ENCODE results near the gene ARMC7. TPM values are rescaled to one million over a fixed set of nuclear protein-coding genes. Genes with fewer than 3 reads are reported as not detected.

ARMC7 gene
- total RNA-seq, 4 donors from 2014 or later, result 8.2 to 41.1 (median 21.4) TPM

DNA sequence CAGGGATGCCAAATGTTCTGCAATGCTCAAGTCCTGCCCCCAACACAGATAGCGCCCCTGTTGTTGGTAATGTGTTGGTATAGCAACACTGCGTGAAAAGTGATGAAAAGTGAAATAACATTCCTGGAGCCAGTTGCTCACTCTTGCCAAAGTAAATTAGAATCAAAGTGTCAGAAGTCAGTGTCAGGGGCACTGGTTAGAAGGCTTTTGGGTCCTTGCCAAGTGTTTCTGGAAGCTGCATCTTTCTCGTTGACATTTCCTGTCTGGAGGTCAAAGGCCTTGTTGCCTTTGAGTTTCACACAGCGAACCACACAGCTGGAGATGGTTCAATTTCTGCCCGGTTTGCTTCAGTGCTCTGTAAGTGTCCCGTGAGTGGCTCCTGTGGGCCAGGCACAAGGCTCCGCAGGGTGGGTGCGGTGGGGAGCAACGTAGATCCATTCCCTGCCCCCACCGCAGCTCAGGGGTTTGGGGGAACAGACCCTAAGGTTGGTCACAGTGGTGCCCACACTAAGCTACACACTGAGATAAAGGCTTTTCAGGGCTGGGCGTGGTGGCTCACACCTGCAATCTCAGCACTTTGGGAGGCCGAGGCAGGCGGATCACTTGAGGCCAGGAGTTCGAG lies 25.6 kb upstream of the ARMC7 start:
- no peak overlapping the region for H3K4me3 ChIP-seq
- intact Hi-C loops (cut with DNase I; ENCODE audit: low total_unique reads), result no loop called here
- DNase-seq, result no peak
- TF ChIP-seq POLR2AphosphoS5 (IDR thresholded peaks at IDR 0.05) (no peak), EP300 (IDR thresholded peaks at IDR 0.05; ENCODE audit: low read depth) (no peak)
- 66 to 72% methylated on average over 5 to 14 of the region's 14 CpGs for WGBS, 2 donors (ENCODE audit: low coverage in 1 of 2)
- H3K9me3 ChIP-seq, result no peaks in the 10 kb centered on the region
- peaks cover 25 to 50% (median 33%) of the 10 kb centered on the region in 4 donors for H3K4me1 ChIP-seq
- H3K27me3 ChIP-seq, result no peaks in the 10 kb centered on the region
- H3K27ac ChIP-seq, result peak overlapping the region in 1 of 4 donors; percentile 8
- in situ Hi-C loops (cut with MboI; ENCODE audit: low pct_ligation_motif_present in 1 of 4, low pct_unique_long_range_greater_than_20kb in 1 of 4, low sequenced_read_pairs in 3 of 4), result no loop called here
- no peaks in the 10 kb centered on the region for H3K36me3 ChIP-seq

DNA sequence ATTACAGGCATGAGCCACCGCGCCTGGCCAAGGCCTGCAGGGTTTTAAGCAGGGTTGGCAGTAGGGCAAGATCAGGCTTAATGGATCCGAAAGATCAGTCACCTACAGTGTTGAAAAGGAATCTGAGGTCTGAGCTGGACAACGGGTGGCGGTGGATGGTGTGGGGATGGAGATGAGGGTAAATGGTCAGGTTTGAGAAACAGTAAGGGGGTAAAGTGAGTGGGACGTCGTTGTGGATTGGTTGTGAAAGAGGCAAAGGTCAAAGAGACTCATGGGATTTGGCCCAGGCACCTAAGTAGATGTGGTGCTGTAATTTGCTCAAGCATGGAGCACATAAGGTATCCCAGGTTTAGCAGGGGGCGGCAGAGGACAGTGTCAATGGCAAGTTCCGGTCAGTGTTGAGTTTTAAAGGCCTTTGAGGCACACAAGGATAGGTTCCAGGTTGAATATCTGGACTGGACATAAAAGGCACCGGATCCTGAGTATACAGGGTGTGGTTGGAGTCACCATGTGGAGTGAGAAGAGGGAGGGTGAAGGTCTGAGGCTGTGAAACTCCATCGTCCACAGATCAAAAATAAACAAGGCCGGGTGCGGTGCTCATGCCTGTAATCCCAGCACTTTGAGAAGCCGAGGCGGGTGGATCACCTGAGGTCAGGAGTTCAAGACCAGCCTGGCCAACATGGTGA lies 23.1 kb upstream of the ARMC7 start:
- in situ Hi-C loops (cut with MboI; ENCODE audit: low pct_ligation_motif_present in 1 of 4, low pct_unique_long_range_greater_than_20kb in 1 of 4, low sequenced_read_pairs in 3 of 4) (no loop called here), intact Hi-C loops (cut with DNase I; ENCODE audit: low total_unique reads) (no loop called here)
- 65 to 70% methylated on average over 13 to 15 of the region's 15 CpGs for WGBS, 2 donors (ENCODE audit: low coverage in 1 of 2)
- TF ChIP-seq EP300 (IDR thresholded peaks at IDR 0.05; ENCODE audit: low read depth) (no peak), POLR2AphosphoS5 (IDR thresholded peaks at IDR 0.05) (peak in 1 of 3 donors; percentile 5)
- Histone ChIP-seq H3K4me1 (peaks cover 30 to 64% (median 40%) of the 10 kb centered on the region in 4 donors), H3K36me3 (no peaks in the 10 kb centered on the region), H3K27me3 (no peaks in the 10 kb centered on the region), H3K27ac (peak overlapping the region; percentile 96 to 98 (median 96)), H3K9me3 (no peaks in the 10 kb centered on the region), H3K4me3 (peak overlapping the region in 1 of 4 donors; percentile 64)
- peak; percentile 66 for DNase-seq

DNA sequence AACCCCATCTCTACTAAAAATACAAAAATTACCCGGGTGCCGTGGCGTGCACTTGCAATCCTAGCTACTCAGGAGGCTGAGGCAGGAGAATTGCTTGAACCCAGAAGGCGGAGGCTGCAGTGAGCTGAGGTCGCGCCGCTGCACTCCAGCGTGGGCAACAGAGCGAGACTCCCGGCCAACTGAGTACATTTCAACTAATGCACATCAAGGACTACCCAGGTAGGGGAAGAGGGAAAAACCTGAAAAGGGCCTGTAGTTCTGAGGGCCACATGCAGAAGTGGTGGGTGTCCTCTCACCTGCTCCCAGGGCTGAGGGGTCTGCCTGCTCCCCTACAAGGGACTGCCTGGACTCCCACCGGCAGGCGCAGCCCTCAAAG lies 22.6 kb upstream of the ARMC7 start:
- H3K36me3 ChIP-seq, result no peaks in the 10 kb centered on the region
- intact Hi-C loops (cut with DNase I; ENCODE audit: low total_unique reads), result no loop called here
- in situ Hi-C loops (cut with MboI; ENCODE audit: low pct_ligation_motif_present in 1 of 4, low pct_unique_long_range_greater_than_20kb in 1 of 4, low sequenced_read_pairs in 3 of 4), result no loop called here
- peaks cover 31 to 68% (median 45%) of the 10 kb centered on the region in 4 donors for H3K4me1 ChIP-seq
- no peaks in the 10 kb centered on the region for H3K27me3 ChIP-seq
- TF ChIP-seq EP300 (IDR thresholded peaks at IDR 0.05; ENCODE audit: low read depth) (no peak), POLR2AphosphoS5 (IDR thresholded peaks at IDR 0.05) (no peak), POLR2A (IDR thresholded peaks at IDR 0.05) (no peak)
- TF ChIP-seq, protein P1, sequence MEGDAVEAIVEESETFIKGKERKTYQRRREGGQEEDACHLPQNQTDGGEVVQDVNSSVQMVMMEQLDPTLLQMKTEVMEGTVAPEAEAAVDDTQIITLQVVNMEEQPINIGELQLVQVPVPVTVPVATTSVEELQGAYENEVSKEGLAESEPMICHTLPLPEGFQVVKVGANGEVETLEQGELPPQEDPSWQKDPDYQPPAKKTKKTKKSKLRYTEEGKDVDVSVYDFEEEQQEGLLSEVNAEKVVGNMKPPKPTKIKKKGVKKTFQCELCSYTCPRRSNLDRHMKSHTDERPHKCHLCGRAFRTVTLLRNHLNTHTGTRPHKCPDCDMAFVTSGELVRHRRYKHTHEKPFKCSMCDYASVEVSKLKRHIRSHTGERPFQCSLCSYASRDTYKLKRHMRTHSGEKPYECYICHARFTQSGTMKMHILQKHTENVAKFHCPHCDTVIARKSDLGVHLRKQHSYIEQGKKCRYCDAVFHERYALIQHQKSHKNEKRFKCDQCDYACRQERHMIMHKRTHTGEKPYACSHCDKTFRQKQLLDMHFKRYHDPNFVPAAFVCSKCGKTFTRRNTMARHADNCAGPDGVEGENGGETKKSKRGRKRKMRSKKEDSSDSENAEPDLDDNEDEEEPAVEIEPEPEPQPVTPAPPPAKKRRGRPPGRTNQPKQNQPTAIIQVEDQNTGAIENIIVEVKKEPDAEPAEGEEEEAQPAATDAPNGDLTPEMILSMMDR (IDR thresholded peaks at IDR 0.05), result no peak
- WGBS, 2 donors (ENCODE audit: low coverage in 1 of 2), result 64% methylated on average over 12 of the region's 12 CpGs; no CpG with 5 or more reads in 1 of the 2 donors
- H3K27ac ChIP-seq, result peak overlapping the region; percentile 96 to 98 (median 96)
- peak overlapping the region in 3 of 4 donors; percentile 61 to 64 (median 64) for H3K4me3 ChIP-seq
- DNase-seq, result no peak
- no peaks in the 10 kb centered on the region for H3K9me3 ChIP-seq

DNA sequence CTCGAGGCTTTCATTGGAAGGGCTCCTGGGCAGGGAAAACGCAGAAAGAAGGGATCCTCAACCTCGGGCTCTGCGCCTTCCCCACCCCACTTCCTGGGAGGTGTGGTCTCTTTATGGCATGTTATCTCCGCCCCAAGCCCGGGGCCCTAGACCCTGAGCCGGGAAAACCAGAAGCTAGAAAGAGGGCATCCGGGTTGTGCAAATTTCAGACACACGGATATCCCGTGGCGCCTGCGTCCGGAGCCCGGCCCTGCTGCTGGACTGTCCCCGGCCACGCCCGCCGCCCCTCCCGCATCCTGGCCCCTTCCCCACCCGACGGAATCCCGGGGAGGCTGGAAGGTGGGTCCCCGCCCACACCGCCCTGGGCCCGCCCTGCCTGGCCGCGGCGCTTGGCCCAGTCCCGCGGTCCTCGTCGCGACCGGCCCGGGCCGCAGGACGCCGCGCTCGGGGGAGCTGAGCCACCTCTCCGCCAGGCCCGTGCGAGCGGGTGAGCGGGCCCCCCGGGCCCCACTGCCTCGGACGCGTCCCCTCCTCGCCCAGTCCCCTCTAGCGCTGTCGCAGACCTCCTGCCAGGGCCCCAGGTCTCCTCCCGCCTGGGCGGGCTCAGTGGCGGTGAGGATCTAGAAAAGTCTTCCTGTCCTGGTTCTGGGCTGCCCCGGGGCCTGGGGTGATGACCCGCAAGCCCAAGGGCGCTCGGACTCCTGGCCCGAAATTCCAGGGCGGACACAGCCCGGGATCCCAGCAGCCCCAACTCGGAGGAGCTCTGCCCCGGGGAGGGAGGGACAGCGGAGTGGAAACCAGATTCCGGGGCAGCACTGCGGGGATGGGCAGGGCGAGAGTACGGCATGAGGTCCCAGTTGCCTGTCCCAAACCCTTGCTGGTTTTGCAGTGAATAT lies 22.0 kb upstream of the ARMC7 start, which contains the start of gene SLC16A5:
Gene SLC16A5, plus strand, starts transcription at position 397 of the 896 bp plus-strand sequence. CDS start 5,683 bp downstream, outside the sequence.
- TF ChIP-seq POLR2A (IDR thresholded peaks at IDR 0.05) (peak; percentile 73), POLR2AphosphoS5 (IDR thresholded peaks at IDR 0.05) (peak; percentile 35 to 80 (median 77)), EP300 (IDR thresholded peaks at IDR 0.05; ENCODE audit: low read depth) (peak; percentile 8)
- TF ChIP-seq, protein P1 (IDR thresholded peaks at IDR 0.05), result no peak
- Histone ChIP-seq H3K27ac (peak within 1 kb of the TSS; percentile 96 to 98 (median 96)), H3K27me3 (no peaks in the 10 kb centered on the region), H3K9me3 (no peaks in the 10 kb centered on the region), H3K4me1 (peaks cover 34 to 74% (median 50%) of the 10 kb centered on the region in 4 donors), H3K4me3 (peak within 1 kb of the TSS; percentile 61 to 75 (median 64)), H3K36me3 (no peaks in the 10 kb centered on the region)
- in situ Hi-C loops (cut with MboI; ENCODE audit: low pct_ligation_motif_present in 1 of 4, low pct_unique_long_range_greater_than_20kb in 1 of 4, low sequenced_read_pairs in 3 of 4), result no loop called here
- intact Hi-C loops (cut with DNase I; ENCODE audit: low total_unique reads), result no loop called here
- 4% methylated on average over 35 of the region's 69 CpGs; no CpG with 5 or more reads in 1 of the 2 donors for WGBS, 2 donors (ENCODE audit: low coverage in 1 of 2)
- peak; percentile 94 for DNase-seq
